ENCODE data around the gene ARG2. TPM values are rescaled to one million over a fixed set of nuclear protein-coding genes. Genes with fewer than 3 reads are reported as not detected.
A peak's percentile ranks its signal among the peaks of the same experiment; 100 is the strongest.
"Not testable (repeated sequence)": the region's sequence is repeated elsewhere in the genome, so short reads cannot be mapped to it uniquely, and the experiment has no call there.

ARG2 gene
- total RNA-seq, 4 donors from 2014 or later: 7.1 to 50.6 (median 17.7) TPM

DNA sequence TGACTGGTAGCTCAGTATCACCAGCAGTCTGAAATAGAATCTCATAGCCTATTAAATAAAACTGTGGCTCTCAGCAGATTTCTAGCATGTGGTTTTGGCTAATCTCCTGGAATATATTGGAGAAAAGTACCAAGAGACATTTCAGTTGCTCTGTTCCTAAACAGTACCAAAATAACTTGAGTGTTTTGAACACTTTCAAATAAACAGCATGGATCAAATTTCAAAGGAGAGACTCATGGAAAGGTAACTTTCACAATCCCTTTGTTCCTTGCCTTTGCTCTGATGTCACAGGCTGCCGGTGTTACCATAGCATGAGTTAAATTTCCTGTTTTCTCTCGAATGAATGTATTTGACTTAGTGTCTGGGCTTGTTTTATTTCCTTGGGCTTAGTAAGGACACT is 3.4 kb downstream of the ARG2 start:
- DNase-seq: no peak
- TF ChIP-seq POLR2A (IDR thresholded peaks at IDR 0.05): no peak
- TF ChIP-seq, protein P1, sequence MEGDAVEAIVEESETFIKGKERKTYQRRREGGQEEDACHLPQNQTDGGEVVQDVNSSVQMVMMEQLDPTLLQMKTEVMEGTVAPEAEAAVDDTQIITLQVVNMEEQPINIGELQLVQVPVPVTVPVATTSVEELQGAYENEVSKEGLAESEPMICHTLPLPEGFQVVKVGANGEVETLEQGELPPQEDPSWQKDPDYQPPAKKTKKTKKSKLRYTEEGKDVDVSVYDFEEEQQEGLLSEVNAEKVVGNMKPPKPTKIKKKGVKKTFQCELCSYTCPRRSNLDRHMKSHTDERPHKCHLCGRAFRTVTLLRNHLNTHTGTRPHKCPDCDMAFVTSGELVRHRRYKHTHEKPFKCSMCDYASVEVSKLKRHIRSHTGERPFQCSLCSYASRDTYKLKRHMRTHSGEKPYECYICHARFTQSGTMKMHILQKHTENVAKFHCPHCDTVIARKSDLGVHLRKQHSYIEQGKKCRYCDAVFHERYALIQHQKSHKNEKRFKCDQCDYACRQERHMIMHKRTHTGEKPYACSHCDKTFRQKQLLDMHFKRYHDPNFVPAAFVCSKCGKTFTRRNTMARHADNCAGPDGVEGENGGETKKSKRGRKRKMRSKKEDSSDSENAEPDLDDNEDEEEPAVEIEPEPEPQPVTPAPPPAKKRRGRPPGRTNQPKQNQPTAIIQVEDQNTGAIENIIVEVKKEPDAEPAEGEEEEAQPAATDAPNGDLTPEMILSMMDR (IDR thresholded peaks at IDR 0.05): no peak
- intact Hi-C loops (cut with DNase I): loop anchor here (10.0 kb wide), 1 partner anchor 82 kb away; the partner anchor contains the start of gene RDH12
- H3K4me3 ChIP-seq: no peak overlapping the region
- H3K4me1 ChIP-seq: peaks cover 0 to 41% (median 25%) of the 10 kb centered on the region in 3 donors
- WGBS, 2 donors: 2 to 12% methylated on average over 2 of the region's 2 CpGs
- no peaks in the 10 kb centered on the region for H3K9me3 ChIP-seq
- H3K36me3 ChIP-seq: no peaks in the 10 kb centered on the region
- H3K27ac ChIP-seq: peak overlapping the region; percentile 41 to 71 (median 68)
- H3K27me3 ChIP-seq: no peaks in the 10 kb centered on the region

DNA sequence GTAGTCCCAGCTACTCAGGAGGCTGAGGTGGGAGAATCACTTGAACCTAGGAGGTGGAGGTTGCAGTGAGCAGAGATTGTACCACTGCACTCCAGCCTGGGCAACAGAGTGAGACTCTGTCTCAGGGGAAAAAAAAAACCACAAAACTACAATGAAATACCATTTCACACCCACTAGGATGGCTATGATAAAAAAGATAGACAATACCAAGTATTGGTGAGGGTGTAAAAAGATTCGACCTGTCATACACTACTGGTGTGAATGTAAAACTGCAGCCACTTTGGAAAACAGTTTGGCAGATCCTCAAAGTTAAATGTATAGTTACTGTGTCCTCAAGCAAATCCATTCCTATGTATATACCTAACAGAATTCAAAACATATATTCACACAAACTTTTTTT is 6.4 kb downstream of the ARG2 start:
- H3K27me3 ChIP-seq, DNase-seq, H3K9me3 ChIP-seq, H3K27ac ChIP-seq, H3K4me3 ChIP-seq, H3K36me3 ChIP-seq: not testable (repeated sequence)
- H3K4me1 ChIP-seq: peaks cover 0 to 20% (median 12%) of the 10 kb centered on the region in 3 donors
- intact Hi-C loops (cut with DNase I): loop anchor here (10.0 kb wide), 1 partner anchor 79 kb away; the partner anchor contains the start of gene RDH12
- WGBS, 2 donors: 59 to 95% methylated on average over 1 of the region's 1 CpG

DNA sequence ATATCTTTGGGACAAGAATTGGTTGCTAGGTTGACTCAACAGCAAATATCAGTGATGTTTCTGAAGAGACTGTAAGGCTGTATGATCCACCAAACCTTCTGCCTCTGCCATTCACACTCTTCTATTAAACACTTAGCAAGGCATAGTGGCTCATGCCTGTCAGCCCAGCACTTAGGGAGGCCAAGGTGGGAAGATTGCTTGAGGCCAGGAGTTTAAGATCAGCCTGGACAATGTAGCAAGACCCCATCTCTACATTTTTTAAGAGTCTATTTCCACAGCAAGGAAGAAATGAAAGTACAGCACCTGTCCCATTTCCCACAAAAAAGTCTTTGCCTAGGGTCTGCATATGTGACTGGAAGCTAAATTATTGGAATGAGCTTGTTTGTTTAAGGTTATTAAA is 7.8 kb downstream of the ARG2 start:
- peaks cover 0 to 13% (median 12%) of the 10 kb centered on the region in 3 donors for H3K4me1 ChIP-seq
- H3K36me3 ChIP-seq: no peaks in the 10 kb centered on the region
- no peak overlapping the region for H3K4me3 ChIP-seq
- H3K27me3 ChIP-seq: no peaks in the 10 kb centered on the region
- DNase-seq: no peak
- intact Hi-C loops (cut with DNase I): loop anchor here (10.0 kb wide), 1 partner anchor 77 kb away; the partner anchor contains the start of gene RDH12
- TF ChIP-seq, protein P1 (IDR thresholded peaks at IDR 0.05): no peak
- no peak for TF ChIP-seq POLR2A (IDR thresholded peaks at IDR 0.05)
- H3K9me3 ChIP-seq: no peaks in the 10 kb centered on the region
- H3K27ac ChIP-seq: no peak overlapping the region

DNA sequence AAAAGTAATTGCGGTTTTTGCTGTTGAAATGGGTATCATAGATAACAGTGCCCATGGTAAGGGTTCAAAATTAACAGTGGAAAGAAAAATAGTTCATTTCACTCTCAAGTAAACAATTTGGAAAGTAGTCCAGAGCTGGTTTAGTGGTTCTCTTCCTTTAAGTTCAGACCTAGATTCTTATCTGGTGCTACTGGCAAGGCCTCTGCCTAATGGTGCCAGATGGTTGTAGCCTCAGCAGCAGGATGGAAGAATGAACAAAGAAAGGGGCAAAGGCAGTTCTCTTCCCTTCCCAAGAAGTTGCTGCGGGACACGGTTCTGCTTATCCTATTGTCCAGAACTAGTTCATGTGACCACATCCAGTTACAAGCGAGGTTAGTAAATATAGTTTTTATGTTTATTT is 10.5 kb downstream of the ARG2 start:
- TF ChIP-seq, protein P1 (IDR thresholded peaks at IDR 0.05): no peak
- TF ChIP-seq POLR2A (IDR thresholded peaks at IDR 0.05): no peak
- intact Hi-C loops (cut with DNase I): no loop called here
- DNase-seq: no peak
- Histone ChIP-seq H3K36me3 (no peaks in the 10 kb centered on the region), H3K9me3 (no peaks in the 10 kb centered on the region), H3K27me3 (no peaks in the 10 kb centered on the region), H3K4me1 (no peaks in the 10 kb centered on the region), H3K27ac (no peak overlapping the region), H3K4me3 (no peak overlapping the region)
- WGBS, 2 donors: 87 to 98% methylated on average over 4 of the region's 4 CpGs

DNA sequence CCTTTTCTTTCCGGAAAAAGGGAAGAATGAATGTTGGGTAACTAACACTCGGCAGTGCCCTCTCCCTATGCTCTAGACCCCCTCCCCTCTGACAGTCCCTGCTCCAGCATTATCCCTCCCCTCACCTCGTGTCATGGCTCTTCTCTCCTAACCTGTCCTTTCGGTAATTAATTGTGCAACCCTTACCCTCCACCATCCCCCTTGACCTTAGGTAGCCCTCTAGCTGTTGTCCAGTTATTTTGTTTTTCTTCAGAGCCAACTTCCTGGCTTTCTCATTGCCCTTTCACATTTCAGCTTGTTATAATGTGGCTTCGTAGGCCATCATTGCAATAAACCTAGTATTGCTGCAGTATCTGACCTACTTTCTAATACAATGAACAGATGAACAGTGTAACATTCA is 11.2 kb downstream of the ARG2 start:
- no peak overlapping the region for H3K4me3 ChIP-seq
- TF ChIP-seq POLR2A (IDR thresholded peaks at IDR 0.05): no peak
- TF ChIP-seq, protein P1 (IDR thresholded peaks at IDR 0.05): no peak
- no peak for DNase-seq
- H3K27me3 ChIP-seq: no peaks in the 10 kb centered on the region
- H3K36me3 ChIP-seq: no peaks in the 10 kb centered on the region
- 73 to 77% methylated on average over 5 of the region's 5 CpGs for WGBS, 2 donors
- no peaks in the 10 kb centered on the region for H3K4me1 ChIP-seq
- intact Hi-C loops (cut with DNase I): no loop called here
- H3K9me3 ChIP-seq: no peaks in the 10 kb centered on the region
- no peak overlapping the region for H3K27ac ChIP-seq

All from esophagus squamous epithelium (tissue), 5 donors.